Neural cell (in vitro differentiated cells): ENCODE data around the gene FERMT1.

Experiments
- CTCF ChIP-seq: fragments of 450-650 bp; IDR thresholded peaks from 2 replicates; pipeline ENCODE4 v1.5.1; 2014; ENCODE audit warnings: antibody characterized with exemption, mild to moderate bottlenecking, moderate library complexity; ENCODE audit not compliant: poor library complexity, severe bottlenecking
- EP300 ChIP-seq: fragments of 450-650 bp; conservative IDR thresholded peaks from 2 replicates; pipeline ENCODE4 v1.6.1; 2014; ENCODE audit warnings: antibody characterized with exemption, mild to moderate bottlenecking, moderate library complexity; ENCODE audit not compliant: poor library complexity, severe bottlenecking
- EZH2 ChIP-seq: fragments of 200-600, 300-800 bp; shearing (Covaris generic), sonication (generic); IDR thresholded peaks from 2 replicates; pipeline ENCODE4 v1.6.1; 2014; ENCODE audit warnings: antibody characterized with exemption, low read length, borderline replicate concordance, mild to moderate bottlenecking; ENCODE audit not compliant: insufficient read depth, poor library complexity, severe bottlenecking
- POLR2AphosphoS5 ChIP-seq: IDR thresholded peaks from 2 replicates; pipeline ENCODE4 v1.6.1; 2012
- RAD21 ChIP-seq: fragments of 450-650 bp; conservative IDR thresholded peaks from 2 replicates; pipeline ENCODE4 v1.6.1; 2014; ENCODE audit warnings: antibody characterized with exemption, mild to moderate bottlenecking, moderate library complexity
- REST ChIP-seq: IDR thresholded peaks from 2 replicates; pipeline ENCODE4 v1.6.1; 2012; ENCODE audit warnings: borderline replicate concordance
- SMC3 ChIP-seq: fragments of 450-650 bp; conservative IDR thresholded peaks from 2 replicates; pipeline ENCODE4 v1.6.1; 2014; ENCODE audit warnings: antibody characterized with exemption, mild to moderate bottlenecking, moderate library complexity; ENCODE audit not compliant: poor library complexity
- TAF1 ChIP-seq: IDR thresholded peaks from 2 replicates; pipeline ENCODE4 v1.6.1; 2012; ENCODE audit warnings: low read depth

DNA sequence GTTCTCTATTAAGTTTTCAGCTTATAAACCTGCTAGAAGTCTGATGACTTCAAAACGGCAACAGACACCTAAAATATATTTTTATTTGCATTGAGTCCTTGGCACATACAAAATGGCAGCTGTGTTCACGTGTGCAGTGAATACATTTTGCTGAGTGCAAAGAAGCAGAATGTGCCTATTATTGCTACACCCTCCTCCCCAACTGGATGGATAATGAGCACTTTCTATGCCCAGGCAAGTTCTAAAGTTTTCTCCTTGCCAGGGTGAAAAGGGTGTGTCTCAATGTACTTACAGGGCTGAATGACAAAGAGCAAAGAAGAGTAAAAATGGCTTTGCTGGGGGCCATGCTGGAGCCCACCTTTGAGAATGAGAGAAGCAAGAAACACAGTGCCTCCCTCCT is 4.0 kb upstream of the FERMT1 start:
- TF ChIP-seq CTCF, result no peak
- no peak for TF ChIP-seq TAF1
- TF ChIP-seq POLR2AphosphoS5, result no peak
- TF ChIP-seq EZH2, result no peak
- TF ChIP-seq EP300, result no peak
- TF ChIP-seq REST, result no peak
- no peak for TF ChIP-seq SMC3
- TF ChIP-seq RAD21, result no peak
